ENCODE measurements around the gene SERPIND1.

GRCh38 chr22:20787223-20787622 is 13.3 kb downstream of the SERPIND1 start:
- TF ChIP-seq CTCF (IDR thresholded peaks at IDR 0.05; ENCODE audit: low read depth, low read length, poor library complexity, severe bottlenecking), result no peak
- TF ChIP-seq EZH2phosphoT487 (IDR thresholded peaks at IDR 0.05; ENCODE audit: borderline replicate concordance, low read length), result no peak

Measured in DOHH2 (cell line).